Gastrocnemius medialis (tissue), 4 donors: ENCODE data around the gene ALKAL2.

ENCODE experiments used
- POLR2A ChIP-seq, 2 donors: fragments of 450-650 bp; IDR thresholded peaks; one replicate each; pipeline ENCODE4 v1.6.1; 2017; ENCODE audit warnings: antibody characterized with exemption in 2 of 2, mild to moderate bottlenecking in 2 of 2, moderate library complexity in 2 of 2
- TF ChIP-seq, protein P1 (sequence below), 5 experiments: fragments of 450-650 bp in 3 of 5; fragments of 200-600 bp in 2 of 5; sonication (generic) in 2 of 5; IDR thresholded peaks in 4 of 5; conservative IDR thresholded peaks in 1 of 5; 1 replicate in 4 of 5; 2 replicates in 1 of 5; pipeline ENCODE4 v1.5.1; 2016 to 2019; ENCODE audit warnings: antibody characterized with exemption in 5 of 5, mild to moderate bottlenecking in 3 of 5, moderate library complexity in 3 of 5

- TF ChIP-seq, protein P1, sequence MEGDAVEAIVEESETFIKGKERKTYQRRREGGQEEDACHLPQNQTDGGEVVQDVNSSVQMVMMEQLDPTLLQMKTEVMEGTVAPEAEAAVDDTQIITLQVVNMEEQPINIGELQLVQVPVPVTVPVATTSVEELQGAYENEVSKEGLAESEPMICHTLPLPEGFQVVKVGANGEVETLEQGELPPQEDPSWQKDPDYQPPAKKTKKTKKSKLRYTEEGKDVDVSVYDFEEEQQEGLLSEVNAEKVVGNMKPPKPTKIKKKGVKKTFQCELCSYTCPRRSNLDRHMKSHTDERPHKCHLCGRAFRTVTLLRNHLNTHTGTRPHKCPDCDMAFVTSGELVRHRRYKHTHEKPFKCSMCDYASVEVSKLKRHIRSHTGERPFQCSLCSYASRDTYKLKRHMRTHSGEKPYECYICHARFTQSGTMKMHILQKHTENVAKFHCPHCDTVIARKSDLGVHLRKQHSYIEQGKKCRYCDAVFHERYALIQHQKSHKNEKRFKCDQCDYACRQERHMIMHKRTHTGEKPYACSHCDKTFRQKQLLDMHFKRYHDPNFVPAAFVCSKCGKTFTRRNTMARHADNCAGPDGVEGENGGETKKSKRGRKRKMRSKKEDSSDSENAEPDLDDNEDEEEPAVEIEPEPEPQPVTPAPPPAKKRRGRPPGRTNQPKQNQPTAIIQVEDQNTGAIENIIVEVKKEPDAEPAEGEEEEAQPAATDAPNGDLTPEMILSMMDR (IDR thresholded peaks at IDR 0.05 in 4 of 5, conservative IDR thresholded peaks at IDR 0.05 in 1 of 5): no peak
- no peak for TF ChIP-seq POLR2A (IDR thresholded peaks at IDR 0.05)
Measured at GRCh38 chr2:314561-315336, 26.9 kb upstream of the ALKAL2 start.
